Erythroblast (primary cell): ENCODE data around the gene PMPCB.

Experiments used
- DNase-seq, 2 experiments: peaks; one replicate each; lab custom pipeline; 2025; lab: John Stamatoyannopoulos, UW
- GATA1 ChIP-seq: IDR thresholded peaks from 2 replicates; pipeline ENCODE4 v1.6.1; 2011; ENCODE audit warnings: low read depth, mild to moderate bottlenecking, control low read depth, low read length, moderate library complexity
- POLR2A ChIP-seq: IDR thresholded peaks from 2 replicates; pipeline ENCODE4 v1.6.1; 2011; ENCODE audit warnings: mild to moderate bottlenecking, low read length

The PMPCB gene

DNA sequence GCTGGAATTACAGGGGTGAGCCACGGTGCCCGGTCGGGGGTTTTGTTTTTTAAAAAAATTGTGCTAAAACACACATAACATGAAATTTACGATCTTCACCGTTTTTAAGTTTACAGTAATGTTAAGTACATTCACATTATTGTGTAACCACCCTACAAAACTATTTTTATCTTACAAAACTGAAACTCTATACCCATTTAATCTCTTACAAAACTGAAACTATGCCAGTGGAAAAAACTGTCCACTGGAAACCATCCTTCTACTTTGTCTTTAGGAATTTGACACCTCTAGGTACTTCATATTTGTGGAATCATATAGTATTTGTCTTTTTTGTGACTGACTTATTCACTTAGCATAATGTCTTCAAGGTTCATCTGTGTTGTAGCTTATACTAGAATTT, 49.2 kb downstream of the PMPCB start:
- no peak for DNase-seq
- no peak for TF ChIP-seq GATA1
- TF ChIP-seq POLR2A = no peak

DNA sequence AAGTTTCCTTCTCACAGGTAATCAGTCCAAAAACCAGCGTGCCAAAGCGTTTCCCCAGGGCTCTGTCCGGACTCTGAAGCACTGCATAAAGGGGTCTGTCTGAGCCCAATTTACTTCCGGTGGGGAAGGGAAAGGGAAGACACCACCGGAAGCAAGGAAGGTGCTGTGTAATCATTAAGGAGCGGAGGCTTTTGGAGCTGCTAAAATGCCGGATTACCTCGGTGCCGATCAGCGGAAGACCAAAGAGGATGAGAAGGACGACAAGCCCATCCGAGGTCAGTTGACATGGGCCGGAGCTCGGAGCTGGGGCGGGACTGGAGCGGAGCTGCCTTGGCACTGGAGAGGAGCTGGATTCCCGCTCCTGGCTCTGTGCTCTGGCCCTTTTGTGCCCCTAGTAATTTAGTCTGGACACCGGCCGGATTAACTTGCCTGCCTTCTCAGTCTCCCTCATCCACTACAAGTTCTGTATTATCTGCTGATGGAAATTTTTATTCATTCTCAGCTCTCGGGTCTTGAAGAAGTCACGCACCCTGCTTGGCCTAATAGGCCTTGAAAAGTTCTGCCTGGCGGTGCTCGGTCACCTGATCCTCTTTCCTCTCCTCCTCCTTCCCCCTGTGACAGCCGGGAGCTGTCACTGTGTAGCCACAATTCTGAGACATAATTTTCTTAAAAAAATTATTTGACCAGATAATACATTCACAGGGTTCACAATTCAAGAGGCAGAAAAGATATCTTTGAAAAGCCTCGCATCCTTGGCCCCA, 50.5 kb downstream of the PMPCB start, which contains the start of gene PSMC2:
Gene PSMC2 (plus strand): TSS at position 137 of the 761 bp plus-strand sequence. CDS start 69 bp downstream, at position 206.
- DNase-seq = peak; percentile 94 to 96
- no peak for TF ChIP-seq GATA1
- peak; percentile 86 for TF ChIP-seq POLR2A

DNA sequence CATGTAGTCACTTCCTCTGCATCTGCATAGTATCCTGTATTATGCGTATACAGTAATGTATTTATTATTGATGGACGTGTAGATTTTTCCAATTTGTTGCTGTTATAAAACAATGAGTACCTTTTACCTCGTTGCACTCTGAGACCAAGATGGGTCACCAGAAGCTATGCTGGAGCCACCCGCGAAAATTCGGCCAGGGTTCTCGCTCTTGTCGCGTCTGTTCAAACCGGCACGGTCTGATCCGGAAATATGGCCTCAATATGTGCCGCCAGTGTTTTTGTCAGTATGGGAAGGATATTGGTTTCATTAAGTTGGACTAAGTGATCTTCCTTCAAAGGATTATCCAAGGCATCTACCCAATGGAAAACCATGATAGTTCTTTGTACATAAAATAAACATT, 51.2 kb downstream of the PMPCB start:
- peak; percentile 48 to 55 for DNase-seq

DNA sequence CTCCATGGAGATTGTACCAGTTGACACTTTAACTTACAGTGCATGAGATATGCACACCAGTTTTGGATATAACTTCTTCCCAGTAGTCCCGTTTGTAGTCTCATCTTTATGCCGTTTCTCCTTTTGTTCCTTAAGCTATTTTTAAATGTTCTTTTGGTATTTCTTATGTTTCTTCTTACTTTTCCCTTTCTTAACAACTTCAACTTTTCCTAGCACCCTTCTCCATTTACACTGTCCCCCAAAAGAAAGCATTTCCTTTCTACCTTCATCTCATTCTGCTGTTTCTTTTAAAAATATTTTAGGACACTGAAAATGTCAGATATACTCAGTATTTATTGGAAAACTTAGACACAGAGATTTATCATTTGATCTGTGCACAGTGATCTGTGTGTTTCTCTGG, 51.7 kb downstream of the PMPCB start:
- no peak for TF ChIP-seq POLR2A
- TF ChIP-seq GATA1 = no peak
- peak in 1 of 2 experiments; percentile 35 for DNase-seq

More for the DNA sequence above, 51.2 kb downstream of the PMPCB start:
- no peak for TF ChIP-seq POLR2A

DNA sequence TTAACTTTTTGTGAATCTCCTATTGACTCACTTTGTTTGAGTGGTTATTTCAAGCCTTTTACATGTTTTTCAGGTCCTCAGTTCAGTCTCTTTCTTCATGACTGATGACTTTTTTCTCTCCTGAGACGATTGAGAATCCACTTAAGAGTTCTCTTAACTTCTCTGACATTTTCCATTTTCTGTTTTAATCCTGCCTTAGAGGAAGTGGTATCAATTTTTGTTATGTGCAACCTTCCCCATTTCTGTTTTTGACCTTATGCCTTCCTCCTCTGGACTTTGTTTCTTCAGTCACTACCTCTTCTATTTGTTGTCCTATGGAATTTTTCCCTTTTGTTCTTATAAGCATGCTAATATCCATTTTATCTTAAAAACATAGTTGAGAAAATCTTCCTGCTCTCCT, 52.6 kb downstream of the PMPCB start:
- no peak for DNase-seq
- TF ChIP-seq GATA1 (no peak), POLR2A (no peak)
